ENCODE measurements around the gene DUSP22.

Gene DUSP22

GRCh38 chr6:347232-347631 lies 54.9 kb downstream of the DUSP22 start:
- no peak overlapping the region for H3K27ac ChIP-seq
- no peak for DNase-seq (ENCODE audit: low read depth, low spot score)

DNA sequence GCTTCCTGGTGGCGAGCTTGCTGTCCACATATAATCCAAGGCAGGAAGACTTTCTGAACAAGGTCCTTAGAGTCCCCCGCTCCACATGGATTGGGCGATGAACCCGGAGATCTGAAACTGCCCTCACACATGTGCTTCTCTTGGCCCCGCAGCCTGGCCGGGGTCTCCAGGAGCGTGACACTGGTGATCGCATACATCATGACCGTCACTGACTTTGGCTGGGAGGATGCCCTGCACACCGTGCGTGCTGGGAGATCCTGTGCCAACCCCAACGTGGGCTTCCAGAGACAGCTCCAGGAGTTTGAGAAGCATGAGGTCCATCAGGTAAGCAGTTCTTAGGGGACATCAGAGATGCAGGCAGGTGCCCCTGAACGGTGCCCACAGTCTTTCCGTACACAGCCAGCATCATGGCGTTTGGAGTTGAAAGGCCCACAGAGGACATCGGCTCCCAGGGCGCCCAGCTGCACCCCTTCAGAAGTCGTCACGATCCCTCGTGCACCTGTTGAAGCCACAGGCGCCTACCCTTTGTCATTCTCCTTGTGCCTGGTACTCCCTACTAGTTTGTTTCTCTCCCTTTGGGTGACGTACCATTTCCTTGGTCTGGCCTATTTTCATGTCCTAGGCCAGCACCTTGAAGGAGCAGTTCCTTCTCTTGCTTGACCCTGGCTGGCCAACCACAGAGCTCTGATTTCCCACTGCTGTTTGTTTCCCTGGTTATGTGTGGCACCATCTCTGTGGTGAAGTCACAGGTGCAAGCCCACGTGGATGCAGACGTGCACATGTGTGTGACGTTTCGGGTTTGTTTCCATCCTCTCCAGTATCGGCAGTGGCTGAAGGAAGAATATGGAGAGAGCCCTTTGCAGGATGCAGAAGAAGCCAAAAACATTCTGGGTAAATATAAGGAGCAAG lies 55.9 kb downstream of the DUSP22 start:
- DNase-seq (ENCODE audit: low read depth, low spot score): no peak
- no peak overlapping the region for H3K27ac ChIP-seq

GRCh38 chr6:348860-349396 lies 56.6 kb downstream of the DUSP22 start:
- DNase-seq (ENCODE audit: low read depth, low spot score): no peak
- no peak overlapping the region for H3K27ac ChIP-seq

GRCh38 chr6:349491-349921 lies 57.2 kb downstream of the DUSP22 start:
- DNase-seq (ENCODE audit: low read depth, low spot score): no peak

GRCh38 chr6:350371-350770 lies 58.1 kb downstream of the DUSP22 start:
- DNase-seq (ENCODE audit: low read depth, low spot score): no peak
- H3K27ac ChIP-seq: no peak overlapping the region

More at GRCh38 chr6:349491-349921, 57.2 kb downstream of the DUSP22 start:
- no peak overlapping the region for H3K27ac ChIP-seq

GRCh38 chr6:351011-351866 lies 59.0 kb downstream of the DUSP22 start:
- H3K27ac ChIP-seq: no peak overlapping the region
- no peak for DNase-seq (ENCODE audit: low read depth, low spot score)

GRCh38 chr6:351867-352289 lies 59.6 kb downstream of the DUSP22 start:
- no peak overlapping the region for H3K27ac ChIP-seq
- DNase-seq (ENCODE audit: low read depth, low spot score): no peak

GRCh38 chr6:352474-352873 lies 60.2 kb downstream of the DUSP22 start:
- no peak overlapping the region for H3K27ac ChIP-seq
- no peak for DNase-seq (ENCODE audit: low read depth, low spot score)

DNA sequence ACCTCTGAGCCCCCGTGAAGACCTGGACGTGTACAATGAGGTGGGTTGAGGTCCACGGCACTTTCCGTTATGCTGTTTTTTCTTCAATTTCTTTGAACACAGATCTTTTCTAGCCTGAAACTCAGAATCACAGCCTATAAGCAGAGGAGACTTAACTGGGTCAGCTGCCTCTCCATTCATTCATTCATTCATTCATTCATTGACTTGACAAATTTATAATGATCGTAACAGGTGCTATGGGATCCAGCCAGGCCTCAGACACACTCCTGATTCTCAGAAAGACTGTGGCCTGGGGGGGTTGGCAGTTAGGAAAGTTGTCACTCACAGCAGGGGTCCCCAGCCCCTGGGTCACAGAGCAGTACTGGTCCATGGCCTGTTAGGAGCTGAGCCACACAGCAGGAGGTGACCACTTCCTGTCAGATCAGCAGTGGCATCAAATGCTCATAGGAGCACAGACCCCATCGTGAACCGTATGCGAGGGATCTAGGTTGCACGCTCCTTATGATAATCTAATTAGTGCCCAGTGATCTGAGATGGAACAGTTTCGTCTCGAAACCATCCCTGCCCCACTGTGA lies 60.7 kb downstream of the DUSP22 start:
- no peak for DNase-seq (ENCODE audit: low read depth, low spot score)
- no peak overlapping the region for H3K27ac ChIP-seq

DNA sequence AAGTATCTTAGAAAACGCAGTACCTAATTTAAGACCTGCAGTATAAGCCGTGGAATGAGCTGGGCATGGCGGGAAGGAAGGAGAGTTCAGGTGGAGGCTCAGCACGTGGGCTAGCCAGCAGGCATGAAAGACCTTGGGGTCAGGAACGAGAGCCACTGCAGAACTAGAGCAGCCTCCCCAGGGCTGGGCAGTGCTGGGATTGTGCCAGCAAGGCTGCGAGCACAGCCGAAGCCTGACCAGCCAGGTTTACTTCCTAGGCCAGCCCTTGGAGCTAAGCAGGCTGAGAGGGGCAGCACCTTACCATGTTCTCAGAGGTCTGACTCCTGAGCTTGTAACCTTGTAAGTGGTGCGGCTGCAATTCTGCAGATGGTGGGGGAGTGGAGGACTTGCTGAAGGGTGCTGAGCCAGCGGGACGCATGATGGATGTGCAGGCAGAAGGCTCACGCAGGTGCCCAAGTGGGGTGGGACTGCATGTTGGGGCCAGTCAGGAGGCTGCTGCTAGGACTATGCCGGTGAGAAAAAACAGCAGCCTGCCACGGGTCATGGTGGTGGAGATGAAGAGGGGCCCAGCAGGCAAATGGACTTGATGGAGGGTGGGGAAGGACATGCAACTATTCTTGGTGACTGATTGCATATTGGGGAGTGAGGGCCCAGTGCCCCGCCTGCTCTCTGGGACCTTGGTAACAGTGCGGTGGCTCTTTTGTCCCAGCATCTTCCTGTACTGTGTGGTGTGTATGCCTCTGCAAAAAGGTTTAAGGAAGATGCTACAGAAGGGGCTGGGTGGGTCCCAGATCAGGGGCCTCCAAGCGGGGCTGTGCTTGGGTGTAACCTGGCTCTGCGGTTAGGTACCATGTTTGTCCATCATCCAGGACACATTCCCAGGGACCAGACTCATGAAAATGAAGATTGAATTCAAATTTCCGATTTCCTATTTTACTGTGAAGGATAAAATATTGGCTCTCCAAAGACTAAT lies 61.6 kb downstream of the DUSP22 start:
- no peak overlapping the region for H3K27ac ChIP-seq
- no peak for DNase-seq (ENCODE audit: low read depth, low spot score)

- no peak for DNase-seq (ENCODE audit: low read depth, low spot score)
- no peak overlapping the region for H3K27ac ChIP-seq
Observed at GRCh38 chr6:354631-355280, 62.5 kb downstream of the DUSP22 start.

GRCh38 chr6:355373-356208 lies 63.3 kb downstream of the DUSP22 start:
- no peak overlapping the region for H3K27ac ChIP-seq
- no peak for DNase-seq (ENCODE audit: low read depth, low spot score)

DNA sequence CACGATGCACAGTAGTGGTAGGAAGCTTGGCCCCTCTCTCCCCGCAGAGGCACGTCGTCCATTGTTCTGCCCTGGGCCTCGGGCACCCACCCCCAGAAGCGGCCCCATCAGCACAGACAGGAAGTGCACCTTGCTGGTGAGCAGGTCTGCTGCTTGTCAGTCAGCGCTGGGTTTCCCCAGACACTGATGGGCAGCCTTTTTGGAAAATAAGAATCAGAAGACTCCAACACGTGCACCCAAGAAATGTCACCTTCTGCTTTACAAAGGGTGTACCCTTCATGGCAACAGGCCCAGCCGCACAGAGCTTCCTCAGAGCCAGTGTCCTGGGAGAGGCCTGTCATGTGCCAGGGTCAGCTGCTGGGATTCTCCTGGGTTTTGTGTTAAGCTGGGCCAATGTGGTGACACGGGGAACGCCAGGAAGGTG lies 64.6 kb downstream of the DUSP22 start:
- DNase-seq (ENCODE audit: low read depth, low spot score): no peak
- no peak overlapping the region for H3K27ac ChIP-seq

GRCh38 chr6:357261-357790 lies 65.0 kb downstream of the DUSP22 start:
- no peak overlapping the region for H3K27ac ChIP-seq
- DNase-seq (ENCODE audit: low read depth, low spot score): no peak

DNA sequence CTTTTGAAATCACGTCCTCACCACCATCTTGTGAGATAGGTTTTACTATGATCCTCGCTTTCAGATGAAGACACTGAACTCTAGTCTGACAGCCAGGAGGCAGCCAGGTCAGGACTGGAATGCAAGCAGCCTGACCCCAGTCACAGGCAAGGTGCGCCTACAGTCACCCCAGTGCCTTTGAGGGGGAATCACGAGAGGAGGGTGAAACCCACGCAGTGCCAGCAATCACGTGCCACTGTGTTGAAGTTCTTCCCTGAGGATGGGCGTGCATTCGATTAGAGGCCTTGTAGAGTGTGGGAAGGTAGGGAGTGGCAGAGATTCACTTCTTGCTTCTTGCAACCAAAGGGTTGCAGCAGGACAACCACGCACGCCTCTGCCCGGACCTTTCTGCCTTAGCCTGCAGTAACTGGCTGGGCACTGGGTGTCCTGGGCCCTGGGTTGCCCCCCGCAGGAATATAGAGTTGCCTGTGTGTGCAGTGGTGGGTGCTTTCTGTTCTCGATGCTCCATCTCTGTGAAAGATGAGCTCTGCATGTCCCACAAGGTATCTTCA lies 65.6 kb downstream of the DUSP22 start:
- no peak overlapping the region for H3K27ac ChIP-seq
- DNase-seq (ENCODE audit: low read depth, low spot score): no peak

DNA sequence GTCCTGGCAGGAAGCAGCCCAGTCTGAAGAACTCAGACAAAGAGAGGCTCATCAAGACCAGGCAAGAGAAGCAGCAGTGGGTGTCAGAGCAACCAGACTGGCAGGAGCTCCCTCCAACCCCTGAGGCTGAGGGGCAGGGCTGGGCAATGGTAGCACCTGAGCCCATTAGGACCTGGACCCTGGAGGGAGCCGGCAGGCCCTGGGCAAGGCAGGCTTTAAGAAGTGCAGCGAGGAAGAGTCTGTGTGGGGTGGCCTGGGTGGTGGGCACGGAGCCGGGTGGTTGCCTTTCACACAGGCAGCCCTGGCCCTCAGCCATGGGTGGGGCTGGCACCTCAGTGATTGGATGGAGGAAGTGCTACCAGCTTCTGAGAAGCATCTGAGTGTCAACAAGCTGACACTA lies 66.1 kb downstream of the DUSP22 start:
- no peak for DNase-seq (ENCODE audit: low read depth, low spot score)
- no peak overlapping the region for H3K27ac ChIP-seq

GRCh38 chr6:358847-359246 lies 66.6 kb downstream of the DUSP22 start:
- DNase-seq (ENCODE audit: low read depth, low spot score): no peak
- no peak overlapping the region for H3K27ac ChIP-seq
